Hematopoietic multipotent progenitor cell treated with erythropoietin and hydrocortisone succinate and interleukin-3 and kit ligand, for 8 days (in vitro differentiated cells): ENCODE results near the gene FOSL2.

Experiments used
- DNase-seq: peaks from one replicate; pipeline ENCODE4 v3.0.0-alpha.2; 2015

Gene FOSL2

GRCh38 chr2:28375742-28376631 is 16.7 kb upstream of the FOSL2 start:
- no peak for DNase-seq

GRCh38 chr2:28377195-28377816 is 15.4 kb upstream of the FOSL2 start:
- no peak for DNase-seq

GRCh38 chr2:28377984-28378678 is 14.5 kb upstream of the FOSL2 start:
- peak; percentile 76 for DNase-seq

DNA sequence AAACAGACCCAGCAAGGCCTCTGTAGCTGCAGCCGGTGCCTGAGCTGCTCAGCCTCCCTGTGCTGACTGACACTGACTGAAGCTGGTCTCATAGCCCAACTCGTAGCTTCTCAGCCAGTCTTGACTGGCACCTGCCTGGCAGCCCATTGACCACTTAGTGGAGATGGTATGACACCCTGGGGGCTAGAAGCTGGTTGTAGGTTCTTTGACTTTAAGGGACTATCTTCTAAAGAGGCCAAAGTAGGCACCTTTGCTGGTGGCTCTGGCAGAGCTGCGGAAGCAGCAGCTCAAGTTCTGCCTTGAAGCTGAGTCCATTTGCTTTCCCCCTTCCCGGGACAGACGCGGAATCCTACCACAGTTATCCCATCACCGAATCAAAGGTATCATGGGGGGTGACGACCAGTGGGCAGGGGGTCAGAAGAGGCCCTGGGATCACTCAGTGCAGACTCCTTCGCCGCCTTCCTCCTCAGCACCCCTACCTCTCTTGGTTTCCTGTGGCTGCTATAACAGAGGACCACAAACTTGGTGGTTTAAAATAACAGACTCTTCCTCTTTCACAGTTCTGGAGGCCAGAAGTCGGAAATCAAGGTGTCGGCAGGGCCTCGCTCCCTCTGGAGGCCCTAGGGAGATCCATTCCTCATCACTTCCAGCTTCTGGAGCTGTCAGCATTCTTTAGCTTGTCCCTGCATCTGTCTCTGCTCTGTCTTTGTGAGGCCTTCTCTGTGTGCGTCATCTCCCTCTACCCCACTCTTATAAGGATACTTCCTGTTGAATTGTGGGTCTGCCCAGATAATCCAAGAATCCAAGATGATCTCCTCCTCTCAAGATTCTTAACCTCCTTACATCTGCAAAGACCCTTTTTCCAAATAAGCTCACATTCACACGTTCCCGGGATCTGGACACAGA is 13.7 kb upstream of the FOSL2 start:
- no peak for DNase-seq

DNA sequence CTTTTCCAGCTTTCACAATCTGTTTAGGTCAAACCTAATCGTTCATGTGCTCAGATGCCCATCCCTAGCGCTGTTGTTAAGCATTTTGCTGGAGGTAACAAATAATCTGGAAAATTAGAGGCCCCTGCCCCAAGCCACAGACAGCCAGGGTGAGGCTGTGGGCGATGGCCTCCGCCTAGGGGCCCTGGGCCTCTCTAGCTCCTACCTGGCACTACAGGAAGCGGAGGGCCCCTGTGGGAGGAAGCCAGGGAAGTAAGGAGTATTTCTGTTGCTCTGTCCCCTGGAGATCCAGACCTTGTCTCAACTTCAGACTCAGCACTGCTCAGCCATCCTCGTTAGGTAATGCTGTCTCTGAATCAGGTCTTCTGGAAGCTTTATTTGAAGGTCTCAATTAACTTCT is 12.4 kb upstream of the FOSL2 start:
- no peak for DNase-seq

DNA sequence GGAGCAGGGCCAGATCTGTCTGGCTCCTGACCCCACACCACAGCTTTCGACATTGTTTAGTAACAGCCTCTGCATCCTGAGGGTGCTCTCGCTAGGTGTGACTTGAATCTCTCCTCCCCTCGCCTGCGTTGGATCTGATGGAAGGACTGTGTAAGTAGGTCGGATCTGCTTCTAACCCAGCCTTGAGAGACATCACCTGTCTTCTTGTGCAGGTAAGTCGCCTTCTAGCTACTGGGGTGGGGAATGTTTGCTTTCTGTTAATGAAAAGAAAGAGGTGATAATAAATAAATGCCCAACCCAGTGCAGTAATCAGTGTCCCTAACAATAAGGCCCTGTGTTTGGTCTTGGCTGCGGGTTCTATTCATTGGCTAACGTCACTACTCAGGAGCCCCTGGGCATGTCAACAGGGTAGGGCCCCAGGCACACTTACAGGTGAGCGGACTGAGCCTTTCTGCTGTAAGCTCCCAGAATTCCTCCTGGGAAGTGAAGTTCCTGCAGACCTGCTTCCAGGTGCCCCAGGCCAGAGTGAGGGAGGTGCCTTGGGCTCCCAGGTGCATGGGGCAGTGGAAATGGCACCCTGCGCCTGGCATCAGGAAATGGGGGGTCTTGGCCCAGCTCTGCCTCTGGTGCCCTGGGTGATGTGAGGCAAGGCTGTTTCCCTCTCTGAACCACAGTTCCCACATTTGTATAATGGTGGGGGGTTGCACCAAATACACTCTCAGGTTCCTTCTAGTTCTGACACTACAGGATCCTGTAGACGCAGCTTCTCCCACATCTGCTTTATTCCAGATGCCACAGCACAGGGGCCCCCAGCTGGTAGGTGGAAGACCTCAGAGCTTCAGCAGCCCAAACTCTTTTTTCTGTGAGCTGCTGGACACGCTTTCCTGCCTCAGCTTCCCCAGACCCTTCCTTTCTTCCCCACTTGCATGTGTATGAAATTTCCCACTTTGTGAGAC is 11.2 kb upstream of the FOSL2 start:
- no peak for DNase-seq

DNA sequence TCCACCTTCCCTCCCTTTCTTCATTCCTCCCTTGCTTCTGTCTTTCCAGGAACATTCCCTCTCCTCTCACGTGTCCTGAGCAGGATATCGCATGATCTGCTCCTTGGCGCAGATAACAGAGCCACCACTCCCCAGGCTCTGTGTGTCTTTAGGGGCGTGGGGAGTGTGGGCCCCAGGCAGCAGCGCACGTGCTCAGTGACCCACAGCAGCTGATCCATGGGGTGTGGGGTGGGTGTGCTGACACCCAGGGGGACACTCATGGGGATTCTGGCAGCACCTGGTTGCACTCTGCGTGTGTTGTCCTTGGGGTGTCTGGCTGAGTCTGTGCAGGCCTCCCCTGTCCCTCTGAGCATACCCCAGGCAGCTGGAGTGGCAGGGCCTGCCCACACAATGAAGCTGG is 9.9 kb upstream of the FOSL2 start:
- DNase-seq, result no peak

- no peak for DNase-seq
These were observed 5.3 kb upstream of the FOSL2 start for GRCh38 chr2:28387082-28387960.

GRCh38 chr2:28389399-28390240 is 3.0 kb upstream of the FOSL2 start:
- DNase-seq, result no peak

DNA sequence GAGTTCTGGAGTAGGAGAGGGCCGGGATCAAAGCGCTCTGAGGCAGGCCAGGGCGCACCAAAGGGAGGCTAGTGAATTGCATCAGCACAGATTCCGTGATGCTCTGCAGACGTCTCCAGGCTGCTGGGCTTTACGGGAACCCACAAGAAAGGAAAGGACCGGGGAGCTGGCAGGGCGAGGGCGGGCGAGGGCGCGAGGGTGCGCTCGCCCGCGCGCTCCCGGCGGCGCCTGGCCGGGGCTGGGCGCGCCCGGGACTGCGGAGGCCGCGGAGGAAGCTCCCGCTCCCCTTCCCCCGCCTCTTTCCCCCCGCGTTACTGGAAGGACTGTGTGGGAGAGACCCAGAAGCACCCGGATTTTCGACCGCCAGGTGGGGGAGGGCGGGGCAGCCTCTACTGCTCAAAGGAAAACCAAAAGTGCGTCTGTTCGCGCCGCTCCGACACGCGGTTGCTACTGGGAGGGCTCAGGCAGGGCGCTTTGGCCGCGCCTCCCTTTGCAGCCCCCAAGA is 2.4 kb upstream of the FOSL2 start:
- peak; percentile 69 for DNase-seq

DNA sequence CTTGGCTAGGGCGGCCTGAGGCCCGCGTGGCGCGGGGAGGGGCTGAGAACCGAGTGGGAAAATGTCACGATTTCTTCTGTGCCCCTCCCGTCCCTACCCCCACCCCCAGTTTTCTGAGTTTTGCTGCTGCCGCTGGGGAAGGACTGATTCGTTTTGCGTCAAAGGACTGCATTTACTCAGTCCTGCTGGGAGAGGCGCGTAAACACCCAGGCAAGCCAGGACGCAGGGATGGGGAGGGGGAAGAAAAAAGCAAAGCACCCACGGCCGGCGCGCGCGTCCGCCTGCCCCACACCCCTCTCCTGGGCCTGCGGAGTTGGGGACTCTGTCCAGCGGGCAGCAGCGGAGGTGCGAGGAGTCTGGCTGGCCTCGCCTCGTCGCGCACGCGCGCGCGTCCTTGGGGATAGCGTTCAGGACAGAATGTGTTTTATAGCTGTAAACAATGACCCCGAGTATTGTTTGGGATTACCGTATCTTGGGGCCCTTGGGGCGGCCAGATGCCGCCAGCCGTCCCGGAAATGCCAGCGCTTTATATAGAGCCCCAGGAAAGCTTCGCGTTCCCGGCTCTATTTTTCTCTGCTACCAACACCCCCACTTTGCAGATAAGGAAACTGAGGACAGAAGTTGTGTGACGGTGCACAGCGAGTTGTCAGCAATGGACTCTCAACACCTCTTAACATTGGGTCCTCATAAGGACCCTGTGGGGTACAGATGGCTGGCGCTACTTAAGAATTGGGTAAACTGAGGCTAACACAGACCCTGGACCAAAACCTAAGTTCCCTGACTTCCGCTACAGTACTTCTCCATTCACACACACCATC is 1.7 kb upstream of the FOSL2 start:
- peak; percentile 35 for DNase-seq

- DNase-seq, result peak; percentile 87
These were observed 928 bp upstream of the FOSL2 start for GRCh38 chr2:28391564-28392296.

DNA sequence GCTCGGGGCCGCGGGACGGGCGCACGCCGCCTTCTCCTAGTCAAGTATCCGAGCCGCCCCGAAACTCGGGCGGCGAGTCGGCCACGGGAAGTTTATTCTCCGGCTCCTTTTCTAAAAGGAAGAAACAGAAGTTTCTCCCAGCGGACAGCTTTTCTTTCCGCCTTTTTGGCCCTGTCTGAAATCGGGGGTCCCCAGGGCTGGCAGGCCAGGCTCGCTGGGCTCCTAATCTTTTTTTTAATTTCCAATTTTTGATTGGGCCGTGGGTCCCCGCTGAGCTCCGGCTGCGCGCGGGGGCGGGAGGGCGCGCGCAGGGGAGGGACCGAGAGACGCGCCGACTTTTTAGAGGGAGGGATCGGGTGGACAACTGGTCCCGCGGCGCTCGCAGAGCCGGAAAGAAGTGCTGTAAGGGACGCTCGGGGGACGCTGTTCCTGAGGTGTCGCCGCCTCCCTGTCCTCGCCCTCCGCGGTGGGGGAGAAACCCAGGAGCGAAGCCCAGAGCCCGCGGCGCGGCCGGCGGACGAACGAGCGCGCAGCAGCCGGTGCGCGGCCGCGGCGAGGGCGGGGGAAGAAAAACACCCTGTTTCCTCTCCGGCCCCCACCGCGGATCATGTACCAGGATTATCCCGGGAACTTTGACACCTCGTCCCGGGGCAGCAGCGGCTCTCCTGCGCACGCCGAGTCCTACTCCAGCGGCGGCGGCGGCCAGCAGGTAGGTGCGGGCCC is 617 bp downstream of the FOSL2 start:
- peak; percentile 55 for DNase-seq

- no peak for DNase-seq
These were observed 1.7 kb downstream of the FOSL2 start for GRCh38 chr2:28394331-28394877.

DNA sequence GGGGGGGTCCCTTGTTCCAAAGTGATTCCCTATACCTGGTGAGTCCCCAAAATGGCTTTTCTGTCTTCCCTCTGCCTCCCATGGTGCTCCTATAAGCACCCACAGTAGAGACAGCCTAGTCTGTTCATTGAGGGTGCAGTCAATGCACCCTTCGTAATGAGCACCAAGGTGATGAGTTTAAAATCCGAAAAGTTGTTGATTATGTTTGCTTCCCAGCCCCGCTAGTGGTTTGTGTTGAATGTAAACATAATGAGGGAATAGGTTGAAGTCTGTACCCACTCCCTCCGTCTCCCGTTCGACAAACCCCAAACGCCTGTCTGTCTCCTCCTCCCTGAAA is 2.3 kb downstream of the FOSL2 start:
- no peak for DNase-seq

DNA sequence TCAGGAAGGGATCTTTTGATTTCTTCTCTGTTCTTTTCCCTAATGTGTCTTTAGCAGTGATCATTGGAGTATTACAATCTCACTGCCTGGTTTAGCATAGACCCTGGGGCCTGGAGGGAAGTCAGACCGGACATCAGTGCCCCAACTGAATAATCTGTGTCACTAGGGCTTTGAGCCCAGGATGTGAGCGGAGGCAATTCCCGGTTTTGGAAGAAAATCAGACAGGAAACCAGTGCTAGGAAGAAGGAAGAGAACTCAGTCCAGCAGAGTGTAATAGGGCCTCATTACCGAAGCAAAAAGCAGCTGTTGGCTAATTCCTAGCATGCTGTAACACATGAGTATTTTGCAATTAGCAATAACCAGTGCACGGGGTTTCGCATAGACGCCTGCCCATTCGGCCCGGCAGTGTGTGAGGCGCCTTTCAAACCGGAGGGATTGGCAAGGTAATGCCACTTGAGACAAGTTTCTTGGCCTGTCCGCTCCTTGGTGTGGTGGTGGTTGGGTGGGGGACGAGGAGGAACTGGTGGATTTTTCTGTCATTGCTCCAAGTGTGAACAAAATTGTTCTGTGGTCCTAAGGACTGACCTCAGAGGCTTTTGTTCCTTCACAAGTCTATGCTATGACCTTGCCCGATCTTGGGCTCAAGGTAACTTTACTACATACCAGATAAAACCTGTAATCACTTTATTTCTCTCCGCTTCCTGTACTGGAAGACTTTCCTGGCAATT is 2.8 kb downstream of the FOSL2 start:
- no peak for DNase-seq
